ENCODE results near the gene ADAM12. TPM values are rescaled to one million over a fixed set of nuclear protein-coding genes. Genes with fewer than 3 reads are reported as not detected.

The ADAM12 gene
- polyA plus RNA-seq, 3 donors, result 0.05 TPM; not detected in 2

DNA sequence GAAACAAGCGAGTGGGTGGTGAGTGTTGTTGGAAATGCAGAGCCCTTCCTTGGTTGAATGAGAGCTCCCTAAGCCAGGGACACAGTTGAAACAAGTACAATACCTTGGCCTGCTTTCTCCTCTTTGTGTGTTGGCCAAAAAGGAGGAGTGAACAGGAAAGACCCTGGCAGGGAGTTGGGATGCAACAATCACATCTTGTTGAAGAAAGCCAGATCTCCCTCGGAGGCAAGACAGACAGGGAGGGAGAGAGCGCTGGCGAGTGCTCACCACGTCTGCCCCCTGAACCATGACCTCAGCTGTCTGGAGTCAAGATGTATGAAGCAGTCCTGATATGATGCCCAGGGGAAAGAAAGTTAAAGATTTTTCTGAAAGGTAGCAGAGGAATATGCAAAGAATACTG is 66.8 kb downstream of the ADAM12 start:
- intact Hi-C loops (cut with micrococcal nuclease), result no loop called here
- Histone ChIP-seq H3K9me3 (replicated peaks in 1 of 2; ENCODE audit: control insufficient read depth in 1 of 2, insufficient read depth in 1 of 2, low read length in 2 of 2) (no peaks in the 10 kb centered on the region), H3K79me2 (ENCODE audit: insufficient read depth, low read length) (no peaks in the 10 kb centered on the region), H4K20me1 (ENCODE audit: insufficient read depth, low read length) (no peaks in the 10 kb centered on the region), H3K4me1 (ENCODE audit: control insufficient read depth in 1 of 2, insufficient read depth in 2 of 2, low read length in 2 of 2) (no peaks in the 10 kb centered on the region), H2AFZ (ENCODE audit: insufficient read depth, low read depth, low read length, poor library complexity, severe bottlenecking) (no peak overlapping the region), H3K9ac (ENCODE audit: insufficient read depth, low read length, poor library complexity, severe bottlenecking) (no peak overlapping the region), H3K4me2 (replicated peaks; ENCODE audit: extremely low read depth, low read length, poor library complexity, severe bottlenecking) (no peak overlapping the region), H3K27ac (ENCODE audit: low read depth in 1 of 2, low read length in 2 of 2) (no peak overlapping the region), H3K27me3 (ENCODE audit: control insufficient read depth in 2 of 2, insufficient read depth in 2 of 2, low read length in 2 of 2) (no peaks in the 10 kb centered on the region), H3K36me3 (replicated peaks in 1 of 2; ENCODE audit: control insufficient read depth in 1 of 2, insufficient read depth in 2 of 2, low read length in 2 of 2) (no peaks in the 10 kb centered on the region), H3K4me3 (replicated peaks in 1 of 3; ENCODE audit: low read depth in 2 of 3, low read length in 3 of 3) (no peak overlapping the region)
- TF ChIP-seq, protein P1, sequence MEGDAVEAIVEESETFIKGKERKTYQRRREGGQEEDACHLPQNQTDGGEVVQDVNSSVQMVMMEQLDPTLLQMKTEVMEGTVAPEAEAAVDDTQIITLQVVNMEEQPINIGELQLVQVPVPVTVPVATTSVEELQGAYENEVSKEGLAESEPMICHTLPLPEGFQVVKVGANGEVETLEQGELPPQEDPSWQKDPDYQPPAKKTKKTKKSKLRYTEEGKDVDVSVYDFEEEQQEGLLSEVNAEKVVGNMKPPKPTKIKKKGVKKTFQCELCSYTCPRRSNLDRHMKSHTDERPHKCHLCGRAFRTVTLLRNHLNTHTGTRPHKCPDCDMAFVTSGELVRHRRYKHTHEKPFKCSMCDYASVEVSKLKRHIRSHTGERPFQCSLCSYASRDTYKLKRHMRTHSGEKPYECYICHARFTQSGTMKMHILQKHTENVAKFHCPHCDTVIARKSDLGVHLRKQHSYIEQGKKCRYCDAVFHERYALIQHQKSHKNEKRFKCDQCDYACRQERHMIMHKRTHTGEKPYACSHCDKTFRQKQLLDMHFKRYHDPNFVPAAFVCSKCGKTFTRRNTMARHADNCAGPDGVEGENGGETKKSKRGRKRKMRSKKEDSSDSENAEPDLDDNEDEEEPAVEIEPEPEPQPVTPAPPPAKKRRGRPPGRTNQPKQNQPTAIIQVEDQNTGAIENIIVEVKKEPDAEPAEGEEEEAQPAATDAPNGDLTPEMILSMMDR (IDR thresholded peaks at IDR 0.05), result no peak
- H3K4me1 Mint-ChIP-seq, result no peaks in the 10 kb centered on the region
- H3K4me3 Mint-ChIP-seq, result no peak overlapping the region
- DNase-seq, result no peak
- H3K27ac Mint-ChIP-seq, result no peak overlapping the region
- H3K36me3 Mint-ChIP-seq, result no peaks in the 10 kb centered on the region
- peaks cover 0 to 3% (median 1%) of the 10 kb centered on the region in 3 donors for H3K27me3 Mint-ChIP-seq (ENCODE audit: low read depth in 3 of 3)
- WGBS (ENCODE audit: insufficient coverage), result 72% methylated on average over 5 of the region's 5 CpGs
- peaks cover 0 to 8% (median 2%) of the 10 kb centered on the region in 7 donors for H3K9me3 Mint-ChIP-seq

DNA sequence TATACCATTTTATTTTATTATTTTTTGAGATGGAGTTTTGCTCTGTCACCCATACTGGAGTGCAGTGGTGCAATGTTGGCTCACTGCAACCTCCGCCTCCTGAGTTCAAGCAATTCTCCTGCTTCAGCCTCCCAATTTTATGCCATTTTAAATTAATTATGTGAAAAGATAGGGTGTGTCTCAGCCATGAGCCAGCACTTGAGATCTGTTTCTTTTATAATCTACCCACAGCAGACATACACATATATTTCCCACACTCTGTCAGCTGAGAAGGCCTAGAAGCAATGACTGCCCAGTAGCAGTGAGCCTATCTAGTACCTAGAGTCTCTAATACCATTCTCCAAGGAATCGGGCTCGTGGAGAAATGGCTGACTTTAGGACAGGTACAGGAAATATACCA is 70.5 kb downstream of the ADAM12 start:
- H3K27me3 Mint-ChIP-seq (ENCODE audit: low read depth in 3 of 3), result peaks cover 1 to 2% (median 1%) of the 10 kb centered on the region in 3 donors
- H3K9me3 Mint-ChIP-seq, result peaks cover 0 to 5% (median 1%) of the 10 kb centered on the region in 7 donors
- no peaks in the 10 kb centered on the region for H3K79me2 ChIP-seq (ENCODE audit: insufficient read depth, low read length)
- no peaks in the 10 kb centered on the region for H3K36me3 ChIP-seq (replicated peaks in 1 of 2; ENCODE audit: control insufficient read depth in 1 of 2, insufficient read depth in 2 of 2, low read length in 2 of 2)
- H3K9ac ChIP-seq (ENCODE audit: insufficient read depth, low read length, poor library complexity, severe bottlenecking), result no peak overlapping the region
- no peaks in the 10 kb centered on the region for H3K4me1 ChIP-seq (ENCODE audit: control insufficient read depth in 1 of 2, insufficient read depth in 2 of 2, low read length in 2 of 2)
- intact Hi-C loops (cut with micrococcal nuclease), result no loop called here
- no peak overlapping the region for H3K4me2 ChIP-seq (replicated peaks; ENCODE audit: extremely low read depth, low read length, poor library complexity, severe bottlenecking)
- no peaks in the 10 kb centered on the region for H3K4me1 Mint-ChIP-seq
- no peaks in the 10 kb centered on the region for H4K20me1 ChIP-seq (ENCODE audit: insufficient read depth, low read length)
- H3K9me3 ChIP-seq (replicated peaks in 1 of 2; ENCODE audit: control insufficient read depth in 1 of 2, insufficient read depth in 1 of 2, low read length in 2 of 2), result no peaks in the 10 kb centered on the region
- TF ChIP-seq, protein P1 (IDR thresholded peaks at IDR 0.05), result no peak
- DNase-seq, result no peak
- H3K27ac Mint-ChIP-seq, result no peak overlapping the region
- no peaks in the 10 kb centered on the region for H3K27me3 ChIP-seq (ENCODE audit: control insufficient read depth in 2 of 2, insufficient read depth in 2 of 2, low read length in 2 of 2)
- no peak overlapping the region for H3K27ac ChIP-seq (ENCODE audit: low read depth in 1 of 2, low read length in 2 of 2)
- WGBS (ENCODE audit: insufficient coverage), result 76% methylated on average over 2 of the region's 3 CpGs
- no peaks in the 10 kb centered on the region for H3K36me3 Mint-ChIP-seq
- no peak overlapping the region for H2AFZ ChIP-seq (ENCODE audit: insufficient read depth, low read depth, low read length, poor library complexity, severe bottlenecking)
- H3K4me3 ChIP-seq (replicated peaks in 1 of 3; ENCODE audit: low read depth in 2 of 3, low read length in 3 of 3), result no peak overlapping the region
- no peak overlapping the region for H3K4me3 Mint-ChIP-seq
